Gastroesophageal sphincter (tissue), 3 donors: ENCODE measurements around the gene CXCR3.

Experiments used
- CTCF ChIP-seq, 4 experiments: fragments of 200-600 bp in 2 of 4; fragments of 450-650 bp in 2 of 4; sonication (generic) in 1 of 4; IDR thresholded peaks; one replicate each; pipeline ENCODE4 v1.5.1; 2017 to 2019; ENCODE audit warnings: antibody characterized with exemption in 4 of 4, mild to moderate bottlenecking in 2 of 4, moderate library complexity in 2 of 4
- POLR2A ChIP-seq, 2 donors: fragments of 450-650 bp; IDR thresholded peaks; one replicate each; pipeline ENCODE4 v1.6.1; 2017; ENCODE audit warnings: antibody characterized with exemption in 2 of 2, mild to moderate bottlenecking in 2 of 2, moderate library complexity in 1 of 2
- POLR2AphosphoS5 ChIP-seq: sonication (generic); formaldehyde crosslinking; IDR thresholded peaks from one replicate; pipeline ENCODE4 v1.6.1; 2017; ENCODE audit warnings: antibody characterized with exemption

GRCh38 chrX:71577682-71578081 lies 40.6 kb downstream of the CXCR3 start:
- TF ChIP-seq CTCF (IDR thresholded peaks at IDR 0.05) (no peak), POLR2A (IDR thresholded peaks at IDR 0.05) (no peak), POLR2AphosphoS5 (no peak)
